Measurements from ENCODE around the gene RTN4. TPM values are rescaled to one million over a fixed set of nuclear protein-coding genes. Genes with fewer than 3 reads are reported as not detected.
A peak's percentile ranks its signal among the peaks of the same experiment; 100 is the strongest.

The RTN4 gene, protein sequence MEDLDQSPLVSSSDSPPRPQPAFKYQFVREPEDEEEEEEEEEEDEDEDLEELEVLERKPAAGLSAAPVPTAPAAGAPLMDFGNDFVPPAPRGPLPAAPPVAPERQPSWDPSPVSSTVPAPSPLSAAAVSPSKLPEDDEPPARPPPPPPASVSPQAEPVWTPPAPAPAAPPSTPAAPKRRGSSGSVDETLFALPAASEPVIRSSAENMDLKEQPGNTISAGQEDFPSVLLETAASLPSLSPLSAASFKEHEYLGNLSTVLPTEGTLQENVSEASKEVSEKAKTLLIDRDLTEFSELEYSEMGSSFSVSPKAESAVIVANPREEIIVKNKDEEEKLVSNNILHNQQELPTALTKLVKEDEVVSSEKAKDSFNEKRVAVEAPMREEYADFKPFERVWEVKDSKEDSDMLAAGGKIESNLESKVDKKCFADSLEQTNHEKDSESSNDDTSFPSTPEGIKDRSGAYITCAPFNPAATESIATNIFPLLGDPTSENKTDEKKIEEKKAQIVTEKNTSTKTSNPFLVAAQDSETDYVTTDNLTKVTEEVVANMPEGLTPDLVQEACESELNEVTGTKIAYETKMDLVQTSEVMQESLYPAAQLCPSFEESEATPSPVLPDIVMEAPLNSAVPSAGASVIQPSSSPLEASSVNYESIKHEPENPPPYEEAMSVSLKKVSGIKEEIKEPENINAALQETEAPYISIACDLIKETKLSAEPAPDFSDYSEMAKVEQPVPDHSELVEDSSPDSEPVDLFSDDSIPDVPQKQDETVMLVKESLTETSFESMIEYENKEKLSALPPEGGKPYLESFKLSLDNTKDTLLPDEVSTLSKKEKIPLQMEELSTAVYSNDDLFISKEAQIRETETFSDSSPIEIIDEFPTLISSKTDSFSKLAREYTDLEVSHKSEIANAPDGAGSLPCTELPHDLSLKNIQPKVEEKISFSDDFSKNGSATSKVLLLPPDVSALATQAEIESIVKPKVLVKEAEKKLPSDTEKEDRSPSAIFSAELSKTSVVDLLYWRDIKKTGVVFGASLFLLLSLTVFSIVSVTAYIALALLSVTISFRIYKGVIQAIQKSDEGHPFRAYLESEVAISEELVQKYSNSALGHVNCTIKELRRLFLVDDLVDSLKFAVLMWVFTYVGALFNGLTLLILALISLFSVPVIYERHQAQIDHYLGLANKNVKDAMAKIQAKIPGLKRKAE
- 100 to 1,000 TPM in 3 of 4 donors, 10 to 100 TPM in 1; 95.8 to 179 (median 129) TPM for total RNA-seq

DNA sequence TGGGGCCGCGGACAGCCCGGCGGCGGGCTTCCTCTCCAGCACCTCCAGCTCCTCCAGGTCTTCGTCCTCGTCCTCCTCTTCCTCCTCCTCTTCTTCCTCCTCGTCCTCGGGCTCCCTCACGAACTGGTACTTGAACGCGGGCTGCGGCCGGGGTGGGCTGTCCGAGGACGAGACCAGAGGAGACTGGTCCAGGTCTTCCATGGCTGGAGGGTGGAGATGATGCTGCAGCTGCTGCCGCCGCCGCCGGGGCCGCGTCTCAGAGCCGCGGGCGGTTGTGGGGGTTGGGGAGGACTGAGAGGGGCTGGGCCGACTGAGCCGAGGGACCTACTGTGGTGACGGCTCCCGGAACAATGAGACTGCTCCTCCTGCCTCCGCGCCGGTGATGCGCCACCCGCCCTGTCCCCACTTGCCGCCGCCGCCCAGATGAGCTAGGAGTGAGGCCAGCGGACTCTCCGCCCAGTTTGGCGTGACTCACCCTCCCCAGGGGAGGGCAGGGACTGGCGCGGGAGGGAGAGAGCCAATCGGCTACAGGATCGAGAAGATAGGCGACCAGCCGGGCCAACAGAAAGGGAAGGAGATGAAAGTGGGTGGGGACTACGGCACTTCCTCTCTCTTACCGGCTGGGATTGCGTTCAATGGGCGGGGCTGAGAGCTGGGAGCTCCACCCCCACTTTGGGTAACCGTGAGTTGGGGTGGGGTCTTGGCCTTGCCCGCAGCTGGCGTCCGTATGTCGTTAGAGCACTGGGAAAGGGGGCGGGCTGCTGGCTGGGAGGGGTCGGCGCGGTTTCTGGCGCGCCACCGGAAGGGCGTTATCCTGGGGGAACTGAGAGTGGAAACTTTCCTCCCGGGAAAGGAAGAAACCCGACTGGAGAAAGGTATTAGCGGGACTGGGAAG is at the start of gene RTN4:
Gene RTN4, minus strand, starts transcription at position 352 of the 895 bp plus-strand sequence. Its CDS starts 151 bp downstream, at position 201.
- intact Hi-C loops (cut with DNase I): loop anchor here (2.0 kb wide), 1 partner anchor 118 kb away; no protein-coding TSS in a partner anchor
- Histone ChIP-seq H3K9me3 (no peaks in the 10 kb centered on the region), H3K27me3 (no peaks in the 10 kb centered on the region), H3K4me3 (peak within 1 kb of the TSS; percentile 81 to 98 (median 94)), H3K36me3 (no peaks in the 10 kb centered on the region), H3K27ac (peak within 1 kb of the TSS; percentile 99 to 100 (median 100)), H3K4me1 (peaks cover 22 to 54% (median 23%) of the 10 kb centered on the region in 3 donors)
- peak in 3 of 4 donors; percentile 99 to 100 (median 99) for TF ChIP-seq POLR2A (IDR thresholded peaks at IDR 0.05)
- TF ChIP-seq, protein P1, sequence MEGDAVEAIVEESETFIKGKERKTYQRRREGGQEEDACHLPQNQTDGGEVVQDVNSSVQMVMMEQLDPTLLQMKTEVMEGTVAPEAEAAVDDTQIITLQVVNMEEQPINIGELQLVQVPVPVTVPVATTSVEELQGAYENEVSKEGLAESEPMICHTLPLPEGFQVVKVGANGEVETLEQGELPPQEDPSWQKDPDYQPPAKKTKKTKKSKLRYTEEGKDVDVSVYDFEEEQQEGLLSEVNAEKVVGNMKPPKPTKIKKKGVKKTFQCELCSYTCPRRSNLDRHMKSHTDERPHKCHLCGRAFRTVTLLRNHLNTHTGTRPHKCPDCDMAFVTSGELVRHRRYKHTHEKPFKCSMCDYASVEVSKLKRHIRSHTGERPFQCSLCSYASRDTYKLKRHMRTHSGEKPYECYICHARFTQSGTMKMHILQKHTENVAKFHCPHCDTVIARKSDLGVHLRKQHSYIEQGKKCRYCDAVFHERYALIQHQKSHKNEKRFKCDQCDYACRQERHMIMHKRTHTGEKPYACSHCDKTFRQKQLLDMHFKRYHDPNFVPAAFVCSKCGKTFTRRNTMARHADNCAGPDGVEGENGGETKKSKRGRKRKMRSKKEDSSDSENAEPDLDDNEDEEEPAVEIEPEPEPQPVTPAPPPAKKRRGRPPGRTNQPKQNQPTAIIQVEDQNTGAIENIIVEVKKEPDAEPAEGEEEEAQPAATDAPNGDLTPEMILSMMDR (IDR thresholded peaks at IDR 0.05): peak in 4 of 6 experiments; percentile 4 to 41 (median 36)
- WGBS, 2 donors: 0 to 1% methylated on average over 12 of the region's 66 CpGs
- peak; percentile 95 for DNase-seq

DNA sequence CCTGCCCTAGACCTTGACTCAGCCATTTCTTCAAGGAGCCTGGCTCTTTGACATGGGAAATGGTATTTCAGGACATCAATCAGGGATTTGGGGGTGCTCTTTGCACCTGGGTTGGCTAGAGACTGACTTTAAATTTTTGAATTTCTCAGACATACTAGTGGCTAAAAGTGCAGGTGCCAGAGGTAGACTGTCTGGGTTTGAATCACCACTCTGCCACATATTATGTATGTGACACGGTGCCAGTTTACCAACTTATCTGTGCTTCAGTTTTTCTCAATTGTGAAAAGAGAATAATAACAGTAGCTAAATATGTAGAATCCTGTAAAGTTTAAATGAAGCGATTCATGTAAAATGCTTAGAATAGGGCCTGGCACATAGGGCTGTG is 49.2 kb upstream of the RTN4 start:
- H3K27me3 ChIP-seq: no peaks in the 10 kb centered on the region
- H3K4me1 ChIP-seq: peaks cover 10 to 44% (median 22%) of the 10 kb centered on the region in 3 donors
- H3K27ac ChIP-seq: peak overlapping the region; percentile 6 to 89 (median 82)
- 86 to 93% methylated on average over 2 of the region's 2 CpGs for WGBS, 2 donors
- no peak overlapping the region for H3K4me3 ChIP-seq
- intact Hi-C loops (cut with DNase I): no loop called here
- H3K9me3 ChIP-seq: no peaks in the 10 kb centered on the region
- DNase-seq: no peak
- TF ChIP-seq, protein P1 (IDR thresholded peaks at IDR 0.05): no peak
- no peak for TF ChIP-seq POLR2A (IDR thresholded peaks at IDR 0.05)
- H3K36me3 ChIP-seq: no peaks in the 10 kb centered on the region

DNA sequence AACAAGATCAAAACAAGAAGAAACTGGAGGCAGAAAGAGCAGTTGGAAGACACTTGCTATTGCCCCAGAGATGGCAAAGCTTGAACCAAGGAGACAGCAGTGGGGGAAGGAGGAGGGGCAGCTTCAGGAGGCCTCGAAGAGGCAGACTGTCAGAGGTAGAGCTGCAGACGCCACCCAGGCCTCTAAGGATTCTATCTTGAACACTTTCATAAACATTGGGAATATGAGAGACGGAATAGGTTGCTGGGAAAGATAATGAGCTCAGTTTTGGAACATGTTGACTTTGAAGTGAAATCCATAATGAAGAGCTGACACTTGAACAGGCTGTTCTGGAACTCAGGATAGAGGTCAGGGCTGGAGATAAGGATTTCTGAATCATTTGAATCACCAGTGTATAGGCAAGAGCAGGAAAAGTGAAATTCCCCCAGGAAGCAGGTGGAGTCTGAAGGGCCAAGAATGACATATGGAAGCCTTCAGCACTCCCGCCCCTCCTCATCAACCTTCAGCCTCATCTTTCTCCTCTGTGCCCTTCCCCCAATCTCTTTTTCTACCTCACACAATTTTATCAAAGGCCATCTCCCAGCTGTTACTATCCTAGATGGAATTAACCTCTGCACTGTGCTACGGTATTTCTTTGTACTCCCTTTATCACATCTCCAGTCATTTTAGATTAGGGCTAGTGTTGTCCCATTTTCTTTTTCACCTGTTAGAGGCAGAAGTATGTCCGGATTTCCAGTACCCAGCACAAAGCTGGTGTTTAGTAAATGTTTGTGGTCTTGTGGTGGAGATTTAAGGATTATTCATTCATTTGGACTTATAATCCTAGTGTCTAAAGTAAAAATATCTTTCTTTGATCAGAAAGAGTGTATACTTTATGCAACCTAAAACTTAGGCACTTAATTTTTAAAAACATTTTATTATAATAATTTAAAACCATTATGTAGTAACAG is 47.5 kb upstream of the RTN4 start:
- Histone ChIP-seq H3K4me1 (peaks cover 10 to 44% (median 22%) of the 10 kb centered on the region in 3 donors), H3K27ac (peak overlapping the region in 3 of 4 donors; percentile 45 to 81 (median 76))

More for the DNA sequence above, 47.5 kb upstream of the RTN4 start:
- Histone ChIP-seq H3K27me3 (no peaks in the 10 kb centered on the region), H3K9me3 (no peaks in the 10 kb centered on the region), H3K4me3 (no peak overlapping the region), H3K36me3 (no peaks in the 10 kb centered on the region)
- intact Hi-C loops (cut with DNase I): no loop called here
- no peak for TF ChIP-seq POLR2A (IDR thresholded peaks at IDR 0.05)
- TF ChIP-seq, protein P1 (IDR thresholded peaks at IDR 0.05): no peak
- 67 to 71% methylated on average over 6 of the region's 6 CpGs for WGBS, 2 donors
- no peak for DNase-seq
